Kidney (tissue), 14 donors: ENCODE data around the gene C1orf116. TPM values are rescaled to one million over a fixed set of nuclear protein-coding genes. Genes with fewer than 3 reads are reported as not detected.

ENCODE experiments used
- DNase-seq, 5 donors: peaks; one replicate each; pipeline ENCODE4 v3.0.0-alpha.2; 2013 to 2020
- FAIRE-seq: peaks from 2 replicates; lab custom pipeline; 2012; peaks lifted over from hg19 to GRCh38; lab: Jason Lieb, UNC
- H3K27ac ChIP-seq, 2 donors: one replicate each; pipeline ENCODE4 v1.7.0; 2013; ENCODE audit warnings: low read depth in 2 of 2, low read length in 2 of 2, inconsistent platforms in 1 of 2
- H3K27me3 ChIP-seq: one replicate; pipeline ENCODE4 v1.7.1; 2013; ENCODE audit warnings: low read length, inconsistent platforms; ENCODE audit not compliant: control insufficient read depth, insufficient read depth
- H3K36me3 ChIP-seq, 3 donors: one replicate each; pipeline versions ENCODE4 v1.7.0 to v1.7.1; 2013; ENCODE audit warnings: low read length in 3 of 3, control low read depth in 1 of 3, inconsistent platforms in 1 of 3; ENCODE audit not compliant: insufficient read depth in 3 of 3, control insufficient read depth in 2 of 3
- H3K4me1 ChIP-seq, 3 donors: one replicate each; pipeline versions ENCODE4 v1.7.0 to v1.7.1; 2013; ENCODE audit warnings: low read length in 3 of 3, inconsistent platforms in 1 of 3, low read depth in 1 of 3; ENCODE audit not compliant: control insufficient read depth in 2 of 3, insufficient read depth in 2 of 3
- H3K4me3 ChIP-seq, 3 donors: one replicate each; pipeline versions ENCODE4 v1.7.0 to v1.8.1; 2013; ENCODE audit warnings: low read length in 3 of 3, control low read depth in 1 of 3, inconsistent platforms in 1 of 3
- H3K9ac ChIP-seq, 3 donors: one replicate each; pipeline versions ENCODE4 v1.7.0 to v1.7.1; 2013; ENCODE audit warnings: low read length in 3 of 3, control low read depth in 1 of 3, inconsistent platforms in 1 of 3
- H3K9me3 ChIP-seq, 3 donors: one replicate each; pipeline versions ENCODE4 v1.7.0 to v1.7.1; 2013; ENCODE audit warnings: low read length in 3 of 3, control low read depth in 1 of 3, inconsistent platforms in 1 of 3; ENCODE audit not compliant: control insufficient read depth in 2 of 3, insufficient read depth in 1 of 3
- CTCF ChIP-seq: IDR thresholded peaks from 3 replicates; pipeline ENCODE4 v1.5.1; 2012; ENCODE audit warnings: mild to moderate bottlenecking, moderate library complexity, borderline replicate concordance; ENCODE audit not compliant: insufficient read depth; ENCODE audit errors: extremely low read depth
- intact Hi-C: fragments of 100-400 bp; cut with DNase I; formaldehyde crosslinking; loops from one replicate; pipeline ENCODE4 v1.11.1; 2022
- polyA plus RNA-seq: library from polyadenylated mRNA; stranded (reverse); fragments of 350-450 nt; fragmentation: Illumina TruSeq; extraction: RNeasy Lipid Tissue Mini Kit (QIAGEN cat#74804); gene quantifications from one replicate; pipeline ENCODE4 v1.2.3, GENCODE V29; 2014; ENCODE audit warnings: low read depth, low replicate concordance; ENCODE audit not compliant: insufficient read depth
- total RNA-seq: library from RNA; stranded (reverse); fragmentation: NEBNext Ultra II Directional; extraction: Animal tissue kit (Norgen Biotek cat#: 25700); gene quantifications from one replicate; pipeline ENCODE4 v1.2.1, GENCODE V29; 2021
- donor health status: control.
- donor health status: control.
- donor health status: control.
- donor health status: control.
- donor health status: control.
- donor health status: DM: yes; HTN: yes; CAD: no.
- donor health status: Normal renal cell carcinoma (clear cell type).

Gene C1orf116
- total and polyA plus RNA-seq, 2 donors from 2014 or later: 11.9 to 19.6 TPM

- Histone ChIP-seq H3K4me3 (no peak overlapping the region), H3K9ac (no peak overlapping the region), H3K27me3 (no peaks in the 10 kb centered on the region), H3K9me3 (no peaks in the 10 kb centered on the region), H3K4me1 (peaks cover 15 to 48% (median 34%) of the 10 kb centered on the region in 3 donors), H3K27ac (peak overlapping the region in 1 of 2 donors; percentile 13), H3K36me3 (peaks cover 0 to 5% (median 0%) of the 10 kb centered on the region in 3 donors)
- intact Hi-C loops: no loop called here
- DNase-seq (no peak), FAIRE-seq (no peak)
- TF ChIP-seq CTCF: no peak
Observed at GRCh38 chr1:207022996-207023679, 9.4 kb downstream of the C1orf116 start.

GRCh38 chr1:207021876-207022596 lies 10.5 kb downstream of the C1orf116 start:
- no peaks in the 10 kb centered on the region for H3K9me3 ChIP-seq
- H3K4me1 ChIP-seq: peaks cover 14 to 41% (median 27%) of the 10 kb centered on the region in 3 donors
- H3K4me3 ChIP-seq: no peak overlapping the region
- intact Hi-C loops: no loop called here
- no peak for TF ChIP-seq CTCF
- no peak overlapping the region for H3K27ac ChIP-seq
- peaks cover 0 to 5% (median 0%) of the 10 kb centered on the region in 3 donors for H3K36me3 ChIP-seq
- FAIRE-seq (no peak), DNase-seq (no peak)
- H3K27me3 ChIP-seq: no peaks in the 10 kb centered on the region
- H3K9ac ChIP-seq: no peak overlapping the region

GRCh38 chr1:207021139-207021861 lies 11.3 kb downstream of the C1orf116 start:
- Histone ChIP-seq H3K4me1 (peaks cover 9 to 33% (median 23%) of the 10 kb centered on the region in 3 donors), H3K9ac (no peak overlapping the region), H3K27me3 (no peaks in the 10 kb centered on the region), H3K9me3 (no peaks in the 10 kb centered on the region), H3K4me3 (no peak overlapping the region), H3K36me3 (peaks cover 0 to 5% (median 0%) of the 10 kb centered on the region in 3 donors), H3K27ac (no peak overlapping the region)
- FAIRE-seq: no peak
- DNase-seq: no peak
- intact Hi-C loops: no loop called here
- TF ChIP-seq CTCF: no peak
